ENCODE measurements around the gene HDAC8.
"Not testable (repeated sequence)": the region's sequence is repeated elsewhere in the genome, so short reads cannot be mapped to it uniquely, and the experiment has no call there.

DNA sequence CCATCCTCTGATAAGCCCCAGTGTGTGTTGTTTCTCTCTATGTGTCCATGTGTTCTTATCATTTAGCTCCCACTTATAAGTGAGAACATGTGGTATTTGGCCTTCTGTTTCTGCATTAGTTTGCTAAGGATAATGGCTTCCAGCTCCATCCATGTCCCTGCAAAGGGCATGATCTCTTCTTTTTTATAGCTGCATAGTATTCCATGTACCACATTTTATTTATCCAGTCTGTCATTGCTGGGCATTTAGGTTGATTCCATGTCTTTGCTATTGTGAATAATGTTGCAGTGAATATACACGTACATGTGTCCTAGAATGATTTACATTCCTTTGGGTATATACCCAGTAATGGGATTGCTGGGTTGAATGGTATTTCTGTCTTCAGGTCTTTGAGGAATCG, 167.5 kb downstream of the HDAC8 start:
- TF ChIP-seq, protein P1, sequence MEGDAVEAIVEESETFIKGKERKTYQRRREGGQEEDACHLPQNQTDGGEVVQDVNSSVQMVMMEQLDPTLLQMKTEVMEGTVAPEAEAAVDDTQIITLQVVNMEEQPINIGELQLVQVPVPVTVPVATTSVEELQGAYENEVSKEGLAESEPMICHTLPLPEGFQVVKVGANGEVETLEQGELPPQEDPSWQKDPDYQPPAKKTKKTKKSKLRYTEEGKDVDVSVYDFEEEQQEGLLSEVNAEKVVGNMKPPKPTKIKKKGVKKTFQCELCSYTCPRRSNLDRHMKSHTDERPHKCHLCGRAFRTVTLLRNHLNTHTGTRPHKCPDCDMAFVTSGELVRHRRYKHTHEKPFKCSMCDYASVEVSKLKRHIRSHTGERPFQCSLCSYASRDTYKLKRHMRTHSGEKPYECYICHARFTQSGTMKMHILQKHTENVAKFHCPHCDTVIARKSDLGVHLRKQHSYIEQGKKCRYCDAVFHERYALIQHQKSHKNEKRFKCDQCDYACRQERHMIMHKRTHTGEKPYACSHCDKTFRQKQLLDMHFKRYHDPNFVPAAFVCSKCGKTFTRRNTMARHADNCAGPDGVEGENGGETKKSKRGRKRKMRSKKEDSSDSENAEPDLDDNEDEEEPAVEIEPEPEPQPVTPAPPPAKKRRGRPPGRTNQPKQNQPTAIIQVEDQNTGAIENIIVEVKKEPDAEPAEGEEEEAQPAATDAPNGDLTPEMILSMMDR (IDR thresholded peaks at IDR 0.05): not testable (repeated sequence)
- TF ChIP-seq POLR2A (IDR thresholded peaks at IDR 0.05): not testable (repeated sequence)
